ENCODE data around the gene GLT8D1.

GRCh38 chr3:52689151-52689550 lies 16.4 kb downstream of the GLT8D1 start:
- TF ChIP-seq CTCF (conservative IDR thresholded peaks at IDR 0.05; ENCODE audit: low read length): no peak
- TF ChIP-seq EZH2phosphoT487 (IDR thresholded peaks at IDR 0.05; ENCODE audit: borderline replicate concordance, low read depth, low read length): no peak
